NCI-H69 (cell line): ENCODE measurements around the gene SMTNL2.
"Not testable (repeated sequence)": the region's sequence is repeated elsewhere in the genome, so short reads cannot be mapped to it uniquely, and the experiment has no call there.

Experiments
- DNase-seq: peaks from one replicate; lab custom pipeline; 2025; lab: John Stamatoyannopoulos, UW

The SMTNL2 gene

GRCh38 chr17:4602041-4602440 lies 17.7 kb downstream of the SMTNL2 start:
- DNase-seq = no peak

DNA sequence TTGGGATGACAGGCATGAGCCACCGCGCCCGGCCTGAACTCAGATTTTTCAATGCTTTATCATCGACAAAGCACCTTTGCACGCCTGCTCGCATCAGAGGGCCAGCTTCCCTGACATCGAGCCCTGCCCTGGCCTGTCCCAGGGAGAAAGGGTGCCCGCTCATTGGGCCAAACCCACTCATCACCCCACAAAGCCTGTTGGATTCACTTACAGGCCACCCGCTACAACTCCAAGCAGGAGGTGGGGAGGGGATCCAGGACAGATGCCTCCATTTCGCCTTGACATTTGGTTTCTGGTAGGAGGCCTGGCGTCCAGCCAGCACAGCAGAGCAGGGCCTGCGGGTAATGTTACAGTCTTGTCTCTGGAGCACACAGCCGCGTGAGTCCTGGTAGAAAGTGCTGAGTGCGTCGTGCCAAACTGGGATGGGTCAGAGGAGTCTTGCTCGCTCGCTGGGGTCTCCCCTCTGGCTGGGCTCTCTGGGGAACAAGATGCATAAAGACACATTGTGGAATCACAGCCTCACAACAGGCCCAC lies 19.8 kb downstream of the SMTNL2 start:
- DNase-seq = peak; percentile 90

- DNase-seq = not testable (repeated sequence)
Observed at GRCh38 chr17:4604736-4605135, 20.4 kb downstream of the SMTNL2 start.

GRCh38 chr17:4605826-4606225 lies 21.5 kb downstream of the SMTNL2 start:
- peak; percentile 3 for DNase-seq

DNA sequence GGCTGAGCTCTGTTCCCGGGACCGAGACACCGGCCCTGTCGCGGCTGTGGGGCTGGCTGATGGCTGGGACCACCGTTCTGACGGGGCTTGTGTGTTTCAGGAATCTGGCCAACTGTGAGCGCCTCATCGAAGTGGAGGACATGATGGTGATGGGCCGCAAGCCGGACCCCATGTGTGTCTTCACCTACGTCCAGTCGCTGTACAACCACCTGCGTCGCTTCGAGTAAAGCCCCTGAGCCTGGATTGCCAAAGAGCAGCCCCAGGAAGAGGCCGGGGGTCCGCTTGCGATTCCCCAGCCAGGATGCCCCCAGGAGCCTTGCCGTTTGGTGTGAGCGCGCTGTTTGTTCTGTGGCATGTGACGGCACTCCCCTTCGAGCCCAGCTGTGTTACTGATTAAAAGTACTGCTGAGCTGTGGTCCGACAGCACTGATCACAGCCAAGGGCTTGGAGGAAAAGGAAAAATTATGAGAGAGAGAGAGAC lies 23.0 kb downstream of the SMTNL2 start:
- DNase-seq = no peak

DNA sequence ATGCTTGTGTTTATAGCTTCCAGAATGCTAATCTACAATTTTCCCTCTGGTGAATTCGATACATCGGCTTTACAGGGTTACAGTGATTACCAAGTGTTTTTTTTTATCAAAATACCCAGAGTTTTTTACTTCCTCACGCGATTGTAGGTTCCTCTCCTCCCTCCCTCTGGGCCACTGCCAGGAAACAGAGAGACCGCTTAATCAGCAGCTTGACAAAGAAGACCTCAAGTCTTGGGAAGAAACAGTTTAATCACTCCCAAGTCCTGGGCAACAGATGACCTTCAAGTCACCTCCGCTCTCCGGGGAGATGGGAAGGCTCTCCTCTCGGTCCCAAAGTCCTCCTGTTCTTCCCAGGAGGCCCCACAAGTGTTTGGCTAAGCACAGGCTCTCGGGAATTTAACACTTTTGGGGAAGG lies 23.5 kb downstream of the SMTNL2 start:
- DNase-seq = no peak

DNA sequence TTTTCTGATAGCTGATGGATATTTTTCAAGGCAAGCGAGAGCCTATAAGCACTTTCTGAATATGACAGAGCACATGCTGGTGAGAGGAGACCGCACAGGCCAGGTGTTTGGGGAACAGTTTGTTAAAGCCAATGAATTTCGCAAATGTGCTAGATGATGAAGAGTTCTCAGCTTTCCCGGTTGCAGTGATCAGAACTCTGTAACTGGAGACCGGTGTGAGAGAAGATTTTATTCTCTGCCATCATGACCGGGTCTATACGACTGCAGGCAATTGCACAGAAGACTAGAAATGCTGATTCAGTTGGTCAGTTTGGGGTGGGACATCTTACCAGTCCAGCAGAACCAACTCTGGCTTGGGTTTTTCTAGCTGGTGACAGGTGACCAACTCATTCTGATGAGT lies 25.4 kb downstream of the SMTNL2 start:
- no peak for DNase-seq

DNA sequence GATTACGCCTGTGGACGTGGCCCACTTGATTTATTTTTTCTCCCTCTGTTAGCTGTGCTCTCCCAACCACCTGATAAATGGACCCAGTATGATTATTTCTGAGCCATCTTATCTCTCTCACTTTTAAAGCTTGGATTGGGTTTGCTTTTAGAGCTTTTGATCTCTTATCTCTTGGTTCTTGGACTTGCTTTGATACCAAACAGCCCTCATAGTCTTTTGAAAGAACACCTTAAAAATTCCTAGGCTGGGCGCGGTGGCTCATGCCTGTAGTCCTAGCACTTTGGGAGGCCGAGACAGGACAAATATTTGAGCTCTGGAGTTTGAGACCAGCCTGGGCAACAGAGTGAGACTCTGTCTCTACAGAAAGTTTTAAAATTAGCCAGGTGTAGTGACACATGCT lies 25.8 kb downstream of the SMTNL2 start:
- DNase-seq = no peak

- DNase-seq = no peak
Observed at GRCh38 chr17:4610656-4611055, 26.3 kb downstream of the SMTNL2 start.

DNA sequence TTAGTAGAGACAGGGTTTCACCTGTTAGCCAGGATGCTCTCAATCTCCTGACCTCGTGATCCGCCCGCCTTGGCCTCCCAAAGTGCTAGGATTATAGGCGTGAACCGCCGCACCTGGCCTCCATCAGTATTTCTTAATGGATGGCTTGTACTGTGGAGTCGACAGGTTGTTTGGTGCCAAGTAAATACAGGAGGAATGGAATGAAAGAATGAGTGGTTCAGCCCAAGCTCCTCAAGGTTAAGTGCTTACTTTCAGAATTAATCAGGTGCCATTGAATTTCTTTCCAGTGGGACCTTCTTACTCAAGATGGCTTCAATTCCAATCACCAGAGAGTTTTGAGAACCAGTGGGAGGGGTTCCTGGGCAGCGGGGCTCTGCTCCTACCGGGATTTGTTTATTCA lies 32.1 kb downstream of the SMTNL2 start:
- peak; percentile 23 for DNase-seq

DNA sequence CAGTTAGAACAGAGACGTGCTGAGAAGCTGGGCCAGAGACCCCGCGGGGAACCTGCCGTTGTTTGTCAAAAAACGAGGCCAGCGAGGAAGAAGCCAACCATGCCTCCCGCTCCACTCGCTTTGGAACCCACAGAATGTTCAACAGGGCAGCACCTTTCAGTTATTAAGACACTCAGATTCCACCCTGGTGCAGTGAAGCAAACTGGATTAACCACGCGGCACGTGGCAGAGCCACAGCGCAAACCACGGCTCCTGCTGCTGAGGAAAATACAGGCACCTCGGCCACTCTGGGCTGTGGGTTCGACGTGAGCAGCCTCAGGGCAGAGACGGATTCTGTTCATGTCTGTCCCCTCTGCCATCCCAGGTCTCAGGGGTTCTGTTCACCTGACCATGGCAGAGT lies 32.8 kb downstream of the SMTNL2 start:
- no peak for DNase-seq

DNA sequence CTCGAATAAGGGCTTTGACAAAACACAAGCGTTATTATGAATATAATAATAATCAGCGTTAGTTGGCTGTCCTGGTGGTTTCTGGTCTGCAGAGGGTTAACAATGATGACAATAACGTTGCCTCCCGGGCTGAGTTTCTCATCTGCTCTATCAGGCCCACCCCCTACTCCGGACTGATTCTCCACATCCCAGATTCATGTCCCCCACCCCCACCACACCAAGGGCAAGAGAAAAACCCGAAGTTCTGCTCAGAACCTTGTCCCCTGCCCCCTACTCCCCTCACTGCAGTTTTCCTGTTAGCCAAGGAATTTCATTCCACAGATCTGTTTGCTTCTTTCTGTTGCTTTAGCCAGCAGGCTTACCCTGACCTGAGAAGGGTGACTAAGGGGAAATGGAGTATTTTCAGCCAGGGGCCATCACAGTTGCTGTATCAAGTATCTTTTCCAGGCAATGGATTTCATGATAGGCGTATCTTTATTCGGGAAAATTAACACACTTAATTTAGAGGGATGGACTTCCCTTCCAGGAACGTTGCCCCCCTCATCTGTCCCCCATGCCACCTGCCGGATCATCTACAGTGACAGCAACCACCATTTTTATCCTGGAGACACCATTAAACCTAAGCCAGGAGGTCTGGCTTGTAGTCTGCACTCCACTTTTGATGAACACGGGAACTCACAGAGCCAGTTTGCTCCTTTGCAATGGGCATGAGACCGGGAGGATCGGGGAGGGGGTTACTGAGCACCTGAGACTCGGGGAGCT lies 33.4 kb downstream of the SMTNL2 start:
- no peak for DNase-seq

- no peak for DNase-seq
Observed at GRCh38 chr17:4620531-4621101, 36.3 kb downstream of the SMTNL2 start.

DNA sequence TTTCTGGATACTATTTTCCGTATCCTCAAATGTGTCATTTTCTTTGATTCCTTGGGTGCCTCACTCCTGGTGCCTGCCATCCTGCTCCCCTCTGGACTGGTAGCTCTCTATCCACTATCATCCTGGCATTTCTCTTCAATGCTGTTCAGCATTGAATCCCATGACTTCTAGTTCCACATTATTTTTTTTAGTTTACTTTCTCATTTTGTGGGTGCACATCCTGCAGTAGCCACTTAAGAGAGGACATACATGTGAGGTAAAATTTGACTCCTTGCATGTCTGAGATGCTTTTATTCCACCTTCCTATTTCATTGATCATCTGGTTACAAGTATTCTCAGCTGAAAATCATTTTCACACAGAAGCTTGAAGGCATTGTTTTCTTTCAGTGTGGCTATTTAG lies 38.0 kb downstream of the SMTNL2 start:
- DNase-seq = no peak

DNA sequence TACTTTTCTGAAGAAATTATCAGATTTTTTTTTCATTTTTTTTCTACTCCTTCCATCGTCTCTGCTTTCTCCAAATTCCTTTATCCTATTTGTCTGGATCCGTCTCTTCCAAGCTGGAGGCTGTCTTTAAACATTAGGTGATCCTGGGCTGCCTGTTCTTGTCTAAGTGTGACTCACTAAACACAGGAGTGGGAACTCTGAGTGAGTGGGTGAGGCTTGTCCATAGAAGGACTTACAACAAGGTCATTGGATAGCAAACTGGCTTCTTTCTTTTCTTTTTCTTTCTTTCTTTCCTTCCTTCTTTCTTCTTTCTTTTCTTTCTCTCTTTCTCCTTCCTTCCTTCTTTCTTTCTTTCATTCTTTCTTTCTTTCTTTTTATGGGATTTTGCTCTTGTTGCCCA lies 38.9 kb downstream of the SMTNL2 start:
- DNase-seq = no peak

DNA sequence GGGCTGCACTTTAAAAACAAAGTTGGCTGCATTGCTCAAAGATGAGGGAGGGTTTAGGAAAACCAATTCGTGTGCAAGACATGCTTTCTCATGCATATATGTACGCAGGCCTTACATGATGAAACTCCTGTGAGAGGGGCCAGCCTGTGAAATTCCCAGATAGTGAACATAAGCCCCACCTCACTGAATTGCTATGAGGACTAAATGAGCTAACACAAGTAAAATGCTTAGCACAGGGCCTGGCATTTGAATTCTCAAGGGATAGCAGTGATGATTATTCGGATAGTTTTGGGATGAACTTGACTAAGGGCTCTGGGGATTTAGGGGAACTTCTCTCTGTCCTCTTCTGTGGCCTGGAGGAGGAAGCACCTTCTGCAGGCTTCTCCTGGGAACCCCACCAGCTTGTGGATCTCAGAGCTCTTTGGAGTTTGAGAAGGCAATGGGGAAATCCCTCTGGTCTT lies 40.2 kb downstream of the SMTNL2 start:
- not testable (repeated sequence) for DNase-seq

- DNase-seq = no peak
Observed at GRCh38 chr17:4625181-4625617, 40.9 kb downstream of the SMTNL2 start.

- DNase-seq = no peak
Observed at GRCh38 chr17:4626734-4627256, 42.5 kb downstream of the SMTNL2 start.

DNA sequence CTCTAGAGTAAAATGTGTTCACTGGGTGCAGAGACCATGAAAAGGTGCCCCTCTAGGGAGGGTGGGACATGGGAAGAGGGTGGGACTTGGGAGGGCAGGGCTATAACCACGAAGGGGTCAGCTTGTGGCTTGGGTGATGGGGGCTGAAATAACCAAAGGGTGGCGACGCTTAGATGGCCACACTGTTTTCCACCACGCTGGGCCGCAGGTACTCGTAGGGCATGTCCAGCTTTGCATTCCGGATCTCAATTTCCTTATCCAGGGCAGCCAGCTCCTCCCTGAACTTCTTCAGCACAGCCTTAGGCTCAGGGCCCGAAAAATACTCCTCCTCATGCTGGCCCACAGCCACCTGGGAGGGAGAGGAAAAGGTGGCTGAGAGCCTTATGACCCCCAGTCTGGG lies 47.1 kb downstream of the SMTNL2 start:
- DNase-seq = no peak

DNA sequence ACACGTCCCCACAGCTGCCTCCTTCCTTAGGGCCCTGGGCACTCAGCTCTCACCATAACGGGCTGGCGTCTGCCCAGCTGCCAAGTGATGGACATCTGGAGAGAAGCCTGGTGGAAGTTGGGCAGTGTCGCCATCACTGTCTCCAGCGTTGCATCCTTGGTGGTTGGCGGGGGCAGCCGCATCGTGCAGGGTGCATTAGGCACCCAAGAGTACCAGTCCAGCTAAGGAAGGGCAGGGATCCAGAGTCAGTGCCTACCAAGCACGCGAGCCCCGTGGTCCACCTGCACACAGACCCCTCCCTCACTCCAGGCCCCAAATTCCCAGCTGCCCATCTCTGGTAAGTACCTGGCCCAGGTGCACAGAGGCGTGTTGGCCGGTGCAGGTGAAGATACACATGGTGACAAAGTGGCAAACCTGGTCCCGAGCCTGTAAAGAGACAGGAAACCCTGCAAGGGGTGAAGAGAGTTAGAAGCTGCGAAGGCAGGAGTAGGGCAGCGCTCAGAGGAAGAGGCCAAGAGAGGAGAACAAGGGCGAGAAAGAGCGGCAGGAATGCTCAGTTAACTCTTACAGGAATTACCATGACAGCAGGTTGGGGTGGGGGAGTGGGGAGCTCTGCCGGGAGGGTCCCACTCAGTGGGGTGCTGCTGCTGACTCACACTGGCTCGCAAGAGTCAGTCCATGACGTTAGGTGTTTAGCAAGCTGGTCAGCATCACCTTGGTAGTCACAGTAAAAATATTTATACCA lies 47.7 kb downstream of the SMTNL2 start:
- no peak for DNase-seq

DNA sequence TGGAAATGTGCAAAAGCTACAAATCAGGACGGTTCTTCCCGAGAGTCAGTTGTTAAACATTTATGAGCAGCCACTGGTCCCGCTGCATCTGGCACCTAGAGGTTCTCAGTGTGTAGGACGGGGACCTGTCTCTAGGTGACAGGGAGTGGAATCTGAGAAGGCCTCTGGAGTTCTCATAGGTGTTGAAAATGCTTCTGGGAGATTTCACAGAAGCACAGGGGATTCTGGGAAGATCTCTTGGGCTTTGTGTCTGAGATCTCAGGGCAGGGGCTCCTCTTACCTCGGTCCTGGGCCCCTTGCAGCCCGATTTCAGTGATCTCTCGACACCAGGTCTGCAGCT lies 48.2 kb downstream of the SMTNL2 start:
- no peak for DNase-seq

DNA sequence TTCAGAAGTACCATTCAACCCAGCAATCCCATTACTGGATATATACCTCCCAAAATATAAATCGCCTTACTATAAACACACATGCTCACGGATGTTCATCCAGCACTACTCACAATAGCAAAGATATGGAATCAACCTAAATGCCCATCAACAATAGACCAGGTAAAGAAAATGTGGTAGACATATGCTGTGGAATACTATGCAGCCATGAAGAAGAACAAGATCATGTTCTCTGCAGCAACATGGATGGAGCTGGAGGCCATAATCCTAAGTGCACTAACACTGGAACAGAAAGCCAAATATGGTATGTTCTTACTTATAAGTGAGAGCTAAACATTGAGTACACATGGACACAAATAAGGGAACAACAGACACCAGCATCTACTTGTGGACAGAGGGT lies 49.3 kb downstream of the SMTNL2 start:
- DNase-seq = no peak

DNA sequence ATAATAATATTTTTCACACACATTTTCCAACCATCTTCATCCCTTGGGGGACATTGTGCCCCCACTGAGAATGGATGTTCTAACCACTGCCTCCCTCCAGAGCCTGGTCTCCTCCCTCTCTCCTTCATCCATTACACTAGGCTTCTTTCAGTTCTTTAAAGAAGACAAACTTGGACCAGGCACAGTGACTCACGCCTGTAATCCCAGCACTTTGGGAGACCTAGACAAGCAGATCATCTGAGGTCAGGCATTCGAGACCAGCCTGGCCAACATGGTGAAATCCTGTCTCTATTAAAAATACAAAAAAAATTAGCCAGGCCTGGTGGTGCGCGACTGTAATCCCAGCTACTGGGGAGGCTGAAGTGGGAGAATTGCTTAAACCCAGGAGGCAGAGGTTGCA lies 50.6 kb downstream of the SMTNL2 start:
- no peak for DNase-seq
